GM12873 (cell line): ENCODE measurements around the gene MFNG.

Source experiments
- TF ChIP-seq, protein P1 (sequence below): IDR thresholded peaks from 2 replicates; pipeline ENCODE4 v1.5.1; 2012; ENCODE audit warnings: low read depth, mild to moderate bottlenecking, moderate library complexity, low read length, control low read depth; ENCODE audit not compliant: insufficient read depth; ENCODE audit errors: missing control alignments

MFNG gene

DNA sequence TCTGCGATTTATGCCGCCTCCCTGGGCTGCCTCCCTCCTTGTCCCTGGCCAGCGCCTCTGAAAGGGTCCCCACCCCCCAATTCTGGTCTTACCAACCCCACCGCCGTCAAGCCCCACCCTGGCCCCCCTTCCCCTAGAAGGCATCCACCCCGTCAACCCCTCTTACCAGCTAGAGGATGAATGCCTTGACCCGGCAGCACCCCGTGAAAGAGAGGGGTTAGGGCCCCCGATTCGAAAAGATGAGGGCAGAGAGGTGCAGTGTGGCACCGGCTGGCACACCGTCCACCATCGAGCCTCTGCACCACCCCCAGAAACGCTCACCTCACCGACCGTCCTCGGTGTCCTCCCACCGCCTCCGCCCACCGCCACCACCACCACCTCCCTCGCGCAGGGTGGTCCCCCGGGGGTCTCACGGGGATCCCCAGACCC, 59.5 kb downstream of the MFNG start:
- TF ChIP-seq, protein P1, sequence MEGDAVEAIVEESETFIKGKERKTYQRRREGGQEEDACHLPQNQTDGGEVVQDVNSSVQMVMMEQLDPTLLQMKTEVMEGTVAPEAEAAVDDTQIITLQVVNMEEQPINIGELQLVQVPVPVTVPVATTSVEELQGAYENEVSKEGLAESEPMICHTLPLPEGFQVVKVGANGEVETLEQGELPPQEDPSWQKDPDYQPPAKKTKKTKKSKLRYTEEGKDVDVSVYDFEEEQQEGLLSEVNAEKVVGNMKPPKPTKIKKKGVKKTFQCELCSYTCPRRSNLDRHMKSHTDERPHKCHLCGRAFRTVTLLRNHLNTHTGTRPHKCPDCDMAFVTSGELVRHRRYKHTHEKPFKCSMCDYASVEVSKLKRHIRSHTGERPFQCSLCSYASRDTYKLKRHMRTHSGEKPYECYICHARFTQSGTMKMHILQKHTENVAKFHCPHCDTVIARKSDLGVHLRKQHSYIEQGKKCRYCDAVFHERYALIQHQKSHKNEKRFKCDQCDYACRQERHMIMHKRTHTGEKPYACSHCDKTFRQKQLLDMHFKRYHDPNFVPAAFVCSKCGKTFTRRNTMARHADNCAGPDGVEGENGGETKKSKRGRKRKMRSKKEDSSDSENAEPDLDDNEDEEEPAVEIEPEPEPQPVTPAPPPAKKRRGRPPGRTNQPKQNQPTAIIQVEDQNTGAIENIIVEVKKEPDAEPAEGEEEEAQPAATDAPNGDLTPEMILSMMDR = no peak

- TF ChIP-seq, protein P1 = no peak
Measured at GRCh38 chr22:37425800-37426705, 60.1 kb downstream of the MFNG start.

DNA sequence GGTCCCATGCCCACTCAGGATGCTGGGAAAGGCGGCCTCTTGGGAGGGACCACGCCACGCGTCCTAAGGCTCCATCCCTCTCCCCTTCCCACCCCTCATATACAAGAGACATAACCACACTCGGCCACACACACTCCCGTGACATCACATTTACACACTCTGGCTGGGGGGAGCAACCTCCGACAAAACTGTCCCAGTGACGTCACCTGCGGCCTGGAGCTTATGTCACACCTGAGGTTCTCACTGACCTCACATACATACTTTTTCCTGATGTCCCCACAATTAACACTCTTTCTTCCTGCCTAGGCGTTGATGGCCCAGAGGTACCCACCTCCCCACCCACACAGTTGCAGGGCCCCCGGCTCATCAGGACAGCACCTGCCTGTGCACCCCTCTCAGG, 60.8 kb downstream of the MFNG start:
- TF ChIP-seq, protein P1 = no peak

GRCh38 chr22:37423283-37423682, 62.9 kb downstream of the MFNG start:
- TF ChIP-seq, protein P1 = no peak

DNA sequence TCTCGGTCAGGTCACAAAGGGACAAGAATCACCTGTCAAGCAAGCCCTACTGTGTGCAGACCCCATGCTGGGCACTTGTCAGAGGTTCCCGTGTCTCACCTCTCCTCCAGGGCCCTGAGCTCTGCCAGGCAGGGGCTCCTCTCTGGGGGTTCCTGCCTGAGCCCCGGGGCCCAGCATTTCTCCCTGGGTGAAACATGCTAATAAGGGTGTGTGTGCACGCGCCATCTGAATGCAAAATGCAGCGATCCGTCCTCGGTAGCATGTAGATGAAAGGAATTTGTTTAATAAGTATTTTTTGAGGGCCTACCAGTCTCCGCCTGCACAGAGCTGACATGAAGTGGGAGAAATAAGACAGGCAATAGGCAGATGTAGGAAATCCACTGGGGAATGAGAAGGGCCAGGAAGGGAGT, 64.7 kb downstream of the MFNG start:
- TF ChIP-seq, protein P1 = no peak

GRCh38 chr22:37420686-37421467, 65.3 kb downstream of the MFNG start:
- TF ChIP-seq, protein P1 = no peak
